ENCODE results near the gene CLCN3. TPM values are rescaled to one million over a fixed set of nuclear protein-coding genes. Genes with fewer than 3 reads are reported as not detected.

Gene CLCN3
- total RNA-seq, 4 donors from 2014 or later, result 46.8 to 91.1 (median 69.3) TPM

GRCh38 chr4:169617306-169617705, 3.1 kb upstream of the CLCN3 start:
- TF ChIP-seq POLR2AphosphoS5 (IDR thresholded peaks at IDR 0.05) (no peak), POLR2A (IDR thresholded peaks at IDR 0.05) (no peak), CTCF (IDR thresholded peaks at IDR 0.05) (no peak), EP300 (IDR thresholded peaks at IDR 0.05; ENCODE audit: low read depth) (no peak)
- Histone ChIP-seq H3K36me3 (no peaks in the 10 kb centered on the region), H3K27me3 (no peaks in the 10 kb centered on the region), H3K4me1 (peaks cover 4 to 33% (median 21%) of the 10 kb centered on the region in 4 donors), H3K27ac (peak overlapping the region in 3 of 4 donors; percentile 45 to 52 (median 46)), H3K9me3 (no peaks in the 10 kb centered on the region), H3K4me3 (no peak overlapping the region)
- no peak for DNase-seq
- in situ Hi-C loops (cut with MboI; ENCODE audit: low pct_ligation_motif_present in 1 of 4, low pct_unique_long_range_greater_than_20kb in 1 of 4, low sequenced_read_pairs in 3 of 4) (loop anchor here (10.0 to 25.0 kb wide), 4 partner anchors 47 to 420 kb away; partner anchors contain the start of genes HPF1 (in 3 of the 4) and MFAP3L (in 2 of the 4)), intact Hi-C loops (cut with DNase I; ENCODE audit: low total_unique reads) (loop anchor here (10.0 kb wide), 1 partner anchor 137 kb away; the partner anchor contains the start of gene HPF1)
- 44 to 79% methylated on average over 1 to 2 of the region's 2 CpGs for WGBS, 2 donors (ENCODE audit: low coverage in 1 of 2)

- no peak for DNase-seq
- TF ChIP-seq POLR2AphosphoS5 (IDR thresholded peaks at IDR 0.05) (no peak), EP300 (IDR thresholded peaks at IDR 0.05; ENCODE audit: low read depth) (no peak), POLR2A (IDR thresholded peaks at IDR 0.05) (no peak), CTCF (IDR thresholded peaks at IDR 0.05) (no peak)
- intact Hi-C loops (cut with DNase I; ENCODE audit: low total_unique reads), result loop anchor here (10.0 kb wide), 1 partner anchor 137 kb away; the partner anchor contains the start of gene HPF1
- no peaks in the 10 kb centered on the region for H3K36me3 ChIP-seq
- in situ Hi-C loops (cut with MboI; ENCODE audit: low pct_ligation_motif_present in 1 of 4, low pct_unique_long_range_greater_than_20kb in 1 of 4, low sequenced_read_pairs in 3 of 4), result loop anchor here (10.0 to 25.0 kb wide), 4 partner anchors 47 to 419 kb away; partner anchors contain the start of genes HPF1 (in 3 of the 4) and MFAP3L (in 2 of the 4)
- H3K9me3 ChIP-seq, result no peaks in the 10 kb centered on the region
- no peak overlapping the region for H3K4me3 ChIP-seq
- H3K27me3 ChIP-seq, result no peaks in the 10 kb centered on the region
- peak overlapping the region; percentile 24 to 97 (median 94) for H3K27ac ChIP-seq
- H3K4me1 ChIP-seq, result peaks cover 4 to 38% (median 26%) of the 10 kb centered on the region in 4 donors
- WGBS, 2 donors (ENCODE audit: low coverage in 1 of 2), result 18 to 35% methylated on average over 2 to 3 of the region's 3 CpGs
Measured at GRCh38 chr4:169618286-169618685, 2.1 kb upstream of the CLCN3 start.

GRCh38 chr4:169618986-169619385, 1.4 kb upstream of the CLCN3 start:
- Histone ChIP-seq H3K36me3 (no peaks in the 10 kb centered on the region), H3K27me3 (no peaks in the 10 kb centered on the region), H3K4me1 (peaks cover 4 to 38% (median 27%) of the 10 kb centered on the region in 4 donors), H3K4me3 (peak overlapping the region in 3 of 4 donors; percentile 57 to 69 (median 63)), H3K9me3 (no peaks in the 10 kb centered on the region), H3K27ac (peak overlapping the region; percentile 92 to 97 (median 96))
- WGBS, 2 donors (ENCODE audit: low coverage in 1 of 2), result 81 to 88% methylated on average over 4 of the region's 4 CpGs
- in situ Hi-C loops (cut with MboI; ENCODE audit: low pct_ligation_motif_present in 1 of 4, low pct_unique_long_range_greater_than_20kb in 1 of 4, low sequenced_read_pairs in 3 of 4) (loop anchor here (10.0 to 25.0 kb wide), 4 partner anchors 46 to 418 kb away; partner anchors contain the start of genes HPF1 (in 3 of the 4) and MFAP3L (in 2 of the 4)), intact Hi-C loops (cut with DNase I; ENCODE audit: low total_unique reads) (loop anchor here (10.0 kb wide), 1 partner anchor 136 kb away; the partner anchor contains the start of gene HPF1)
- TF ChIP-seq CTCF (IDR thresholded peaks at IDR 0.05) (no peak), EP300 (IDR thresholded peaks at IDR 0.05; ENCODE audit: low read depth) (no peak), POLR2AphosphoS5 (IDR thresholded peaks at IDR 0.05) (no peak), POLR2A (IDR thresholded peaks at IDR 0.05) (no peak)
- DNase-seq, result no peak

DNA sequence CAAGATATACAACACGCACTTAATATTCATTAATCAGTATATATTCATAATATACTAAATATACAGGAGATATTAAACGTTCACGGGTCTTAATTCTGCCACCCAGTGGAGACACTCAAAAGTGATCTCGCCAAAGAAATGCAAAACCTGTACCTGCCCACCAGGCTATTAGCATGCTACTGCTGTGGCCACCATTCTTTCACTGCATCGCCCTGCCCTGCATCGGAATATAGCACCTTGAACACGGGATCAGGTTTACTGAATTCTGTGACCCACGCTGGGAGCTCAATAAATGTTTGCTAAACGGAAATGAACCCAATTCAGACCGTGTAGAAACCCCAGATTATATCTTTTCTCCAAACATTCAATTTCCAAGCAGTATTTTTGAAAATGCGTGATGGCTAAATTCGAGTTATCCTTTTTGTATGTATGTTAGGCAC, 840 bp upstream of the CLCN3 start:
- Histone ChIP-seq H3K4me1 (peaks cover 4 to 38% (median 27%) of the 10 kb centered on the region in 4 donors), H3K27ac (peak overlapping the region; percentile 92 to 97 (median 96)), H3K36me3 (no peaks in the 10 kb centered on the region), H3K27me3 (no peaks in the 10 kb centered on the region), H3K4me3 (peak overlapping the region; percentile 57 to 69 (median 61)), H3K9me3 (no peaks in the 10 kb centered on the region)
- in situ Hi-C loops (cut with MboI; ENCODE audit: low pct_ligation_motif_present in 1 of 4, low pct_unique_long_range_greater_than_20kb in 1 of 4, low sequenced_read_pairs in 3 of 4), result loop anchor here (10.0 to 25.0 kb wide), 4 partner anchors 45 to 418 kb away; partner anchors contain the start of genes HPF1 (in 3 of the 4) and MFAP3L (in 2 of the 4)
- DNase-seq, result peak; percentile 74
- intact Hi-C loops (cut with DNase I; ENCODE audit: low total_unique reads), result loop anchor here (10.0 kb wide), 1 partner anchor 135 kb away; the partner anchor contains the start of gene HPF1
- WGBS, 2 donors (ENCODE audit: low coverage in 1 of 2), result 1 to 2% methylated on average over 6 to 12 of the region's 12 CpGs
- TF ChIP-seq POLR2A (IDR thresholded peaks at IDR 0.05), result no peak
- TF ChIP-seq CTCF (IDR thresholded peaks at IDR 0.05), result peak; percentile 48 to 81 (median 55)
- TF ChIP-seq POLR2AphosphoS5 (IDR thresholded peaks at IDR 0.05), result peak; percentile 48 to 66 (median 55)
- TF ChIP-seq EP300 (IDR thresholded peaks at IDR 0.05; ENCODE audit: low read depth), result no peak

All from transverse colon (tissue), 4 donors.